RWPE1 (cell line): ENCODE results near the gene CORO2B.

ENCODE experiments used
- CTCF ChIA-PET: fragments of 350-600 bp; sonication (Branson Sonifier 250); formaldehyde crosslinking; extraction: SDS; loops from one replicate; lab custom pipeline; 2021; lab: Yijun Ruan, JAX
- POLR2A ChIA-PET: fragments of 400-600 bp; formaldehyde crosslinking; extraction: SDS; loops from one replicate; lab custom pipeline; 2020; ENCODE audit warnings: antibody characterized with exemption; ENCODE audit not compliant: low non-redundant PET; lab: Yijun Ruan, JAX
- DNase-seq: peaks from one replicate; pipeline ENCODE4 v3.0.0; 2012; ENCODE audit warnings: low spot score
- H3K27ac ChIP-seq: fragments of 450-650 bp; 2 replicates; pipeline ENCODE4 v1.5.1; 2017
- CTCF ChIP-seq: fragments of 450-650 bp; conservative IDR thresholded peaks from 2 replicates; pipeline ENCODE4 v1.5.1; 2017; ENCODE audit warnings: low read depth, mild to moderate bottlenecking

Gene CORO2B

DNA sequence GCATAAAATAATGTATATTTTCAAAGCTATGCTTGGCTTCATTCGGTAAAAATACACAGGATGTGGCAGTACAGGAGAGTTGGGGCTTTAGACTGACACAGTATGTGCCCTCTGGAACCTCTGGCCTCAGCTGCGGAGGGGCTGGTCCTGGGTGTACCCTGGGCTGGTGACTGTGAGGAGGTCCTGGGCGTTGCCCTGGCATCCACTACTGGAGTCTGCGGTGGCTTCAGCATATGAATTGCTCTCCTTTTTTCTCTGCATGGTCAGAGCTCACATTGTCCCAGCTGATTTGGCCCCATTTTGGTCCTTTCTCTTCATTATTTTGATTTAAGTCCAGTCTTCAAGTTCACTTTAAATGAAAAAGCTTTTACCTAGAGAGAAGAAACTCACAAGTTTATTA, 40.5 kb upstream of the CORO2B start:
- ChIA-PET POLR2A (no interaction called here), CTCF (interaction anchor here (0.7 to 1.4 kb wide), 6 partner anchors 9 to 386 kb away, joined by 3 to 6 read pairs (median 3); no protein-coding TSS in a partner anchor)
- TF ChIP-seq CTCF: no peak
- no peak for DNase-seq
- H3K27ac ChIP-seq: no peak overlapping the region

GRCh38 chr15:68541743-68542142, 37.0 kb upstream of the CORO2B start:
- POLR2A ChIA-PET: no interaction called here
- no peak for TF ChIP-seq CTCF
- CTCF ChIA-PET: interaction anchor here (0.6 to 1.3 kb wide), 2 partner anchors 9 to 154 kb away, joined by 4 to 6 read pairs; no protein-coding TSS in a partner anchor
- no peak overlapping the region for H3K27ac ChIP-seq
- DNase-seq: no peak

DNA sequence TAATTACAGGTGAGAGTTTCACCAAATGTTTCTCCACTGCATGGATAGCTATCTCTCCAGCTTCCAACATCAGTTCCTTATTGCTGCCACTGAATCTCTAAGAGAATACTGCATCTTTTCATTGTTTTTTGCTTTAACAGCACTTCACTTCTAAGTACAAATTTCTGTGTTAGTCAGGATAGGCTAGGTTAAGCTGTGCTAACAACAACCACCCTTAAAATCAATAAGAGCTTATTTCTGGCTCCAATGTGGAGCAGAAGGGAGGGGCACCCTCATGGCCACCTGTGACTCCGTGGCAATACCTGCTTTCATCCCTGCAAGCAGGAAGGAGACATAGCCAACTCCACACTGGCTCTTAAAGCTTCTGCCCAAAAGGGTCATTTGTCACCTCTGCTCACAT, 36.4 kb upstream of the CORO2B start:
- no peak for TF ChIP-seq CTCF
- no peak for DNase-seq
- no peak overlapping the region for H3K27ac ChIP-seq
- ChIA-PET POLR2A (no interaction called here), CTCF (no interaction called here)

- H3K27ac ChIP-seq: no peak overlapping the region
- CTCF ChIA-PET: no interaction called here
- DNase-seq: no peak
- POLR2A ChIA-PET: no interaction called here
- no peak for TF ChIP-seq CTCF
These were observed 36.0 kb upstream of the CORO2B start for GRCh38 chr15:68542771-68543164.

DNA sequence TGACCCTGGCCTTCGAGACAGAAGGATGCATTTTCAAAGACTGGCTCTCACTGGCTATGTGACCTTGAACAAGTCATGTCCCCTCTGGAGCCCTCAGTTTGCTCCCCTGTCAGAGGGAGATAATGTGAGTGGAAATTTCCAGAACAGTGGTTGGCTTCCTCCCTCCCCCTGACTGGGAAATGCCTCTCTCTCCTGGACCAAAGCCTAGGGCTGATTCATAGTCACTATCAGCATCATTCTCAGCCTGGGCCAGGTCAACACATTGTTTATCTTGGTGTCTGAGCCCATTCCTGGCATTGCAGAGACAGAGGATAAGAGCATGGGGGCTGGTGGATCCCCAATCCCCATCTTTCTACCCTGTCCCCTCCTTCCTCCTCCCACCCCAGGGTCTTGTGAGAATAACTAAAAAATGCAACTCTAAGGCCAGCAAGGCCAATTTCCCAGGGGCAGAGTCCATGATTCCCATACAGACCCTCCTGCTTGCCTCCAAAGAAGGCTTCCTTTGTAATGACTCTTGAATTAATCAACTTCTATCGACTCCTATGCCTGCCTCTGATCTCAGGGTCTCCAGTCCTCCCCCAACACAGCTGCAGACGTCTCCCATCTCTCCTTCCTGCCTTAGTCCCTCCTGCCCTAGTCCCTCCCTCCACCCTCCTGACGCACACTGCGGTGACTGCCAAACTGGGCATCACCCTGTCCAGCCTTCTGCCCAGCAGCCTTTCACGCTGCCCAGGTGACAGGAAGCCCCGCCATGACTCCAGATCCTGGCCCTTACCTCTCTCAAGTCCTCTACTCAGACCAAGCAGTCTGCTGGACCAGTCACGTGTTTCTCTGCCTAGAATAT, 35.4 kb upstream of the CORO2B start:
- H3K27ac ChIP-seq: no peak overlapping the region
- no peak for TF ChIP-seq CTCF
- ChIA-PET POLR2A (no interaction called here), CTCF (interaction anchor here (0.7 kb wide), 1 partner anchor 384 kb away, joined by 3 read pairs; no protein-coding TSS in a partner anchor)
- DNase-seq: no peak

- TF ChIP-seq CTCF: no peak
- no peak overlapping the region for H3K27ac ChIP-seq
- ChIA-PET POLR2A (no interaction called here), CTCF (interaction anchor here (0.6 to 0.8 kb wide), 2 partner anchors 13 to 379 kb away, joined by 3 to 5 read pairs; no protein-coding TSS in a partner anchor)
- no peak for DNase-seq
These were observed 32.5 kb upstream of the CORO2B start for GRCh38 chr15:68546318-68546717.
